Kidney (tissue), 14 donors: ENCODE results near the gene DDX39A. TPM values are rescaled to one million over a fixed set of nuclear protein-coding genes. Genes with fewer than 3 reads are reported as not detected.
A peak's percentile ranks its signal among the peaks of the same experiment; 100 is the strongest.

Experiments
- DNase-seq, 5 donors: peaks; one replicate each; pipeline ENCODE4 v3.0.0-alpha.2; 2013 to 2020
- FAIRE-seq: peaks from 2 replicates; lab custom pipeline; 2012; peaks lifted over from hg19 to GRCh38; lab: Jason Lieb, UNC
- H3K27ac ChIP-seq, 2 donors: one replicate each; pipeline ENCODE4 v1.7.0; 2013; ENCODE audit warnings: low read depth in 2 of 2, low read length in 2 of 2, inconsistent platforms in 1 of 2
- H3K27me3 ChIP-seq: one replicate; pipeline ENCODE4 v1.7.1; 2013; ENCODE audit warnings: low read length, inconsistent platforms; ENCODE audit not compliant: control insufficient read depth, insufficient read depth
- H3K36me3 ChIP-seq, 3 donors: one replicate each; pipeline versions ENCODE4 v1.7.0 to v1.7.1; 2013; ENCODE audit warnings: low read length in 3 of 3, control low read depth in 1 of 3, inconsistent platforms in 1 of 3; ENCODE audit not compliant: insufficient read depth in 3 of 3, control insufficient read depth in 2 of 3
- H3K4me1 ChIP-seq, 3 donors: one replicate each; pipeline versions ENCODE4 v1.7.0 to v1.7.1; 2013; ENCODE audit warnings: low read length in 3 of 3, inconsistent platforms in 1 of 3, low read depth in 1 of 3; ENCODE audit not compliant: control insufficient read depth in 2 of 3, insufficient read depth in 2 of 3
- H3K4me3 ChIP-seq, 3 donors: one replicate each; pipeline versions ENCODE4 v1.7.0 to v1.8.1; 2013; ENCODE audit warnings: low read length in 3 of 3, control low read depth in 1 of 3, inconsistent platforms in 1 of 3
- H3K9ac ChIP-seq, 3 donors: one replicate each; pipeline versions ENCODE4 v1.7.0 to v1.7.1; 2013; ENCODE audit warnings: low read length in 3 of 3, control low read depth in 1 of 3, inconsistent platforms in 1 of 3
- H3K9me3 ChIP-seq, 3 donors: one replicate each; pipeline versions ENCODE4 v1.7.0 to v1.7.1; 2013; ENCODE audit warnings: low read length in 3 of 3, control low read depth in 1 of 3, inconsistent platforms in 1 of 3; ENCODE audit not compliant: control insufficient read depth in 2 of 3, insufficient read depth in 1 of 3
- CTCF ChIP-seq: IDR thresholded peaks from 3 replicates; pipeline ENCODE4 v1.5.1; 2012; ENCODE audit warnings: mild to moderate bottlenecking, moderate library complexity, borderline replicate concordance; ENCODE audit not compliant: insufficient read depth; ENCODE audit errors: extremely low read depth
- intact Hi-C: fragments of 100-400 bp; cut with DNase I; formaldehyde crosslinking; loops from one replicate; pipeline ENCODE4 v1.11.1; 2022
- polyA plus RNA-seq: library from polyadenylated mRNA; stranded (reverse); fragments of 350-450 nt; fragmentation: Illumina TruSeq; extraction: RNeasy Lipid Tissue Mini Kit (QIAGEN cat#74804); gene quantifications from one replicate; pipeline ENCODE4 v1.2.3, GENCODE V29; 2014; ENCODE audit warnings: low read depth, low replicate concordance; ENCODE audit not compliant: insufficient read depth
- total RNA-seq: library from RNA; stranded (reverse); fragmentation: NEBNext Ultra II Directional; extraction: Animal tissue kit (Norgen Biotek cat#: 25700); gene quantifications from one replicate; pipeline ENCODE4 v1.2.1, GENCODE V29; 2021
- donor health status: control.
- donor health status: control.
- donor health status: control.
- donor health status: control.
- donor health status: control.
- donor health status: DM: yes; HTN: yes; CAD: no.
- donor health status: Normal renal cell carcinoma (clear cell type).

DDX39A gene
- total and polyA plus RNA-seq, 2 donors from 2014 or later: 35.6 to 53.8 TPM

- DNase-seq: peak; percentile 94 to 97 (median 96)
- peaks cover 0 to 4% (median 0%) of the 10 kb centered on the region in 3 donors for H3K4me1 ChIP-seq
- H3K9me3 ChIP-seq: no peaks in the 10 kb centered on the region
- no peak for TF ChIP-seq CTCF
- H3K36me3 ChIP-seq: no peaks in the 10 kb centered on the region
- no peak overlapping the region for H3K9ac ChIP-seq
- H3K27me3 ChIP-seq: no peaks in the 10 kb centered on the region
- intact Hi-C loops: no loop called here
- H3K4me3 ChIP-seq: no peak overlapping the region
- no peak for FAIRE-seq
- peak overlapping the region; percentile 57 to 81 for H3K27ac ChIP-seq
Observed at GRCh38 chr19:14363183-14364097, 55.7 kb downstream of the DDX39A start.

GRCh38 chr19:14361824-14362223, 57.3 kb downstream of the DDX39A start:
- Histone ChIP-seq H3K36me3 (no peaks in the 10 kb centered on the region), H3K9ac (no peak overlapping the region), H3K4me1 (peaks cover 0 to 2% (median 0%) of the 10 kb centered on the region in 3 donors), H3K4me3 (no peak overlapping the region), H3K27ac (no peak overlapping the region), H3K9me3 (no peaks in the 10 kb centered on the region), H3K27me3 (no peaks in the 10 kb centered on the region)
- intact Hi-C loops: no loop called here
- FAIRE-seq (no peak), DNase-seq (peak in 1 of 5 donors; percentile 41)
- no peak for TF ChIP-seq CTCF

Other genes with a start within 250 kb of the DDX39A start
- gene ADGRL1, start 213.2 kb downstream of the DDX39A start, total RNA-seq: 30.2 TPM
- 6.3 TPM for gene ADGRL1, start 213.2 kb downstream of the DDX39A start, polyA plus RNA-seq
- gene ADGRE5, start 37.9 kb downstream of the DDX39A start, total RNA-seq: 100 TPM
- 16.0 TPM for gene ADGRE5, start 37.9 kb downstream of the DDX39A start, polyA plus RNA-seq
- gene PKN1, start 14.0 kb upstream of the DDX39A start, total RNA-seq: 103 TPM
- gene PKN1, start 14.0 kb upstream of the DDX39A start, polyA plus RNA-seq: 67.7 TPM
- 19.0 TPM for gene PTGER1, start 56.0 kb upstream of the DDX39A start, total RNA-seq
- 14.3 TPM for gene PTGER1, start 56.0 kb upstream of the DDX39A start, polyA plus RNA-seq
- gene GIPC1, start 76.8 kb upstream of the DDX39A start, total RNA-seq: 94.6 TPM
- 137 TPM for gene GIPC1, start 76.8 kb upstream of the DDX39A start, polyA plus RNA-seq
- 77.9 TPM for gene DNAJB1, start 99.1 kb upstream of the DDX39A start, total RNA-seq
- 122 TPM for gene DNAJB1, start 99.1 kb upstream of the DDX39A start, polyA plus RNA-seq
- 132 TPM for gene TECR, start 110.3 kb upstream of the DDX39A start, total RNA-seq
- 280 TPM for gene TECR, start 110.3 kb upstream of the DDX39A start, polyA plus RNA-seq
- gene NDUFB7, start 152.7 kb upstream of the DDX39A start, total RNA-seq: 146 TPM
- gene NDUFB7, start 152.7 kb upstream of the DDX39A start, polyA plus RNA-seq: 894 TPM
- 0.76 TPM for gene CLEC17A, start 163.7 kb upstream of the DDX39A start, total RNA-seq
- not detected for gene CLEC17A, start 163.7 kb upstream of the DDX39A start, polyA plus RNA-seq